Kidney (tissue), 14 donors: Measurements from ENCODE around the gene MLPH. TPM values are rescaled to one million over a fixed set of nuclear protein-coding genes. Genes with fewer than 3 reads are reported as not detected.

ENCODE experiments used
- DNase-seq, 5 donors: peaks; one replicate each; pipeline ENCODE4 v3.0.0-alpha.2; 2013 to 2020
- FAIRE-seq: peaks from 2 replicates; lab custom pipeline; 2012; peaks lifted over from hg19 to GRCh38; lab: Jason Lieb, UNC
- H3K27ac ChIP-seq, 2 donors: one replicate each; pipeline ENCODE4 v1.7.0; 2013; ENCODE audit warnings: low read depth in 2 of 2, low read length in 2 of 2, inconsistent platforms in 1 of 2
- H3K27me3 ChIP-seq: one replicate; pipeline ENCODE4 v1.7.1; 2013; ENCODE audit warnings: low read length, inconsistent platforms; ENCODE audit not compliant: control insufficient read depth, insufficient read depth
- H3K36me3 ChIP-seq, 3 donors: one replicate each; pipeline versions ENCODE4 v1.7.0 to v1.7.1; 2013; ENCODE audit warnings: low read length in 3 of 3, control low read depth in 1 of 3, inconsistent platforms in 1 of 3; ENCODE audit not compliant: insufficient read depth in 3 of 3, control insufficient read depth in 2 of 3
- H3K4me1 ChIP-seq, 3 donors: one replicate each; pipeline versions ENCODE4 v1.7.0 to v1.7.1; 2013; ENCODE audit warnings: low read length in 3 of 3, inconsistent platforms in 1 of 3, low read depth in 1 of 3; ENCODE audit not compliant: control insufficient read depth in 2 of 3, insufficient read depth in 2 of 3
- H3K4me3 ChIP-seq, 3 donors: one replicate each; pipeline versions ENCODE4 v1.7.0 to v1.8.1; 2013; ENCODE audit warnings: low read length in 3 of 3, control low read depth in 1 of 3, inconsistent platforms in 1 of 3
- H3K9ac ChIP-seq, 3 donors: one replicate each; pipeline versions ENCODE4 v1.7.0 to v1.7.1; 2013; ENCODE audit warnings: low read length in 3 of 3, control low read depth in 1 of 3, inconsistent platforms in 1 of 3
- H3K9me3 ChIP-seq, 3 donors: one replicate each; pipeline versions ENCODE4 v1.7.0 to v1.7.1; 2013; ENCODE audit warnings: low read length in 3 of 3, control low read depth in 1 of 3, inconsistent platforms in 1 of 3; ENCODE audit not compliant: control insufficient read depth in 2 of 3, insufficient read depth in 1 of 3
- intact Hi-C: fragments of 100-400 bp; cut with DNase I; formaldehyde crosslinking; loops from one replicate; pipeline ENCODE4 v1.11.1; 2022
- polyA plus RNA-seq: library from polyadenylated mRNA; stranded (reverse); fragments of 350-450 nt; fragmentation: Illumina TruSeq; extraction: RNeasy Lipid Tissue Mini Kit (QIAGEN cat#74804); gene quantifications from one replicate; pipeline ENCODE4 v1.2.3, GENCODE V29; 2014; ENCODE audit warnings: low read depth, low replicate concordance; ENCODE audit not compliant: insufficient read depth
- total RNA-seq: library from RNA; stranded (reverse); fragmentation: NEBNext Ultra II Directional; extraction: Animal tissue kit (Norgen Biotek cat#: 25700); gene quantifications from one replicate; pipeline ENCODE4 v1.2.1, GENCODE V29; 2021
- TF ChIP-seq, protein P1 (sequence below): IDR thresholded peaks from 3 replicates; pipeline ENCODE4 v1.5.1; 2012; ENCODE audit warnings: mild to moderate bottlenecking, moderate library complexity, borderline replicate concordance; ENCODE audit not compliant: insufficient read depth; ENCODE audit errors: extremely low read depth
- donor health status: control.
- donor health status: control.
- donor health status: control.
- donor health status: control.
- donor health status: control.
- donor health status: DM: yes; HTN: yes; CAD: no.
- donor health status: Normal renal cell carcinoma (clear cell type).

Gene MLPH
- total and polyA plus RNA-seq, 2 donors from 2014 or later: 4.6 to 9.6 TPM

GRCh38 chr2:237440819-237441281 is 46.2 kb upstream of the MLPH start:
- TF ChIP-seq, protein P1, sequence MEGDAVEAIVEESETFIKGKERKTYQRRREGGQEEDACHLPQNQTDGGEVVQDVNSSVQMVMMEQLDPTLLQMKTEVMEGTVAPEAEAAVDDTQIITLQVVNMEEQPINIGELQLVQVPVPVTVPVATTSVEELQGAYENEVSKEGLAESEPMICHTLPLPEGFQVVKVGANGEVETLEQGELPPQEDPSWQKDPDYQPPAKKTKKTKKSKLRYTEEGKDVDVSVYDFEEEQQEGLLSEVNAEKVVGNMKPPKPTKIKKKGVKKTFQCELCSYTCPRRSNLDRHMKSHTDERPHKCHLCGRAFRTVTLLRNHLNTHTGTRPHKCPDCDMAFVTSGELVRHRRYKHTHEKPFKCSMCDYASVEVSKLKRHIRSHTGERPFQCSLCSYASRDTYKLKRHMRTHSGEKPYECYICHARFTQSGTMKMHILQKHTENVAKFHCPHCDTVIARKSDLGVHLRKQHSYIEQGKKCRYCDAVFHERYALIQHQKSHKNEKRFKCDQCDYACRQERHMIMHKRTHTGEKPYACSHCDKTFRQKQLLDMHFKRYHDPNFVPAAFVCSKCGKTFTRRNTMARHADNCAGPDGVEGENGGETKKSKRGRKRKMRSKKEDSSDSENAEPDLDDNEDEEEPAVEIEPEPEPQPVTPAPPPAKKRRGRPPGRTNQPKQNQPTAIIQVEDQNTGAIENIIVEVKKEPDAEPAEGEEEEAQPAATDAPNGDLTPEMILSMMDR: no peak
- Histone ChIP-seq H3K4me3 (no peak overlapping the region), H3K4me1 (peaks cover 0 to 4% (median 0%) of the 10 kb centered on the region in 3 donors), H3K27ac (no peak overlapping the region), H3K27me3 (no peaks in the 10 kb centered on the region), H3K9me3 (no peaks in the 10 kb centered on the region), H3K9ac (no peak overlapping the region), H3K36me3 (no peaks in the 10 kb centered on the region)
- peak in 1 of 5 donors; percentile 39 for DNase-seq
- FAIRE-seq: no peak
- intact Hi-C loops: no loop called here

DNA sequence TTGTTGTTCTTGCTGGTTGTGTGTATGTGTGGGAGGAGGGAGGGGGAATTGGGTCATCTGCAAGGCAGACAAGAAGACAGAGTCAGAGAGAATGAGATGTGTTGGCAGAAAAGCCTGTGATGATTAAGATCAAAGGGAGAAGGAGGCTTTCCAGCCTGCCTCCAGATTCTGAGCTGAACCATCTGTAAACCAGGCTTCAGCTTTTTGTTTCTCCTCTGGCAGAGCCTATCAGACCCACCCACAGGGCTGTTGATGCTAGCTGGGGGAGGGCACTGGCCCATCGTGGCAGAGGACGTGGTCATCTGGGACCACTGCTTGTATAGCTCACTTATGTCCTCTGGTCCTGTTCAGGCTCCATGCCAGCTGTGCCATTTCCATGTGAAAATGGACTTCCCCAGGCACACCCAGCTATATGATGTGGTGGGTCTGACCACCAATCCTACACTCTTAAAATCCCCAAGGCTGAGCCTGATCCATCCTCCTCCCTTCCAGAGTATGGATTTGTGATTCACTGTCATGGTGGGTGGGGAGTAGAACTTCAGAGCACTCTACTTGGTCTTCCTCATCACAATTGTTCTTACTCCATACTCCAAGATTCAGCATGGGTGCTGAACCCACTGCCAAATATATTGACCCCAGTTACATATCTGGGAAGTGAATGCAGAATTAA is 45.3 kb upstream of the MLPH start:
- no peak overlapping the region for H3K9ac ChIP-seq
- no peak overlapping the region for H3K27ac ChIP-seq

DNA sequence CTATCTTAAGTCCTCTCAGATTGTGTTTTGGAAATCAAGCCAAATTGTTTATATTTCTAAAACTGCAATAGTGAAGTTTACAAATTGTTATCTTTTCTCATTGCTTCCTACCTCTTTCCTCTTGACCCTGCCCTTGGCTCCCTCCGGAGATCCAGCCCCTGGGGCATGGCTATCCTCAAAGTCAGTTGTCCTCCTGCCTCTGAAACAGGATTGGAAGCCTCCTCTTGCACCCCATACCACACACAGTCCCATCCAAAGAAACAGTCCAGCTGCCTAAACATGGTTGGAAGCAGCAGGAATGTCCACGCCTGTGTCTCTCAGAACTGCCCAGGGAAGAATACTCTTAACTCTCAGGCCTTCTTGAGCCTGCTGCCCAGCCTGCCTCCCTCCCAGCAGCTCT is 43.0 kb upstream of the MLPH start:
- peaks cover 0 to 4% (median 2%) of the 10 kb centered on the region in 3 donors for H3K4me1 ChIP-seq
- FAIRE-seq: no peak
- DNase-seq: peak in 1 of 5 donors; percentile 56
- H3K4me3 ChIP-seq: no peak overlapping the region
- H3K27me3 ChIP-seq: no peaks in the 10 kb centered on the region
- H3K9ac ChIP-seq: no peak overlapping the region
- H3K36me3 ChIP-seq: no peaks in the 10 kb centered on the region
- no peaks in the 10 kb centered on the region for H3K9me3 ChIP-seq
- H3K27ac ChIP-seq: no peak overlapping the region
- intact Hi-C loops: no loop called here
- TF ChIP-seq, protein P1: no peak

More for the DNA sequence above, 45.3 kb upstream of the MLPH start:
- Histone ChIP-seq H3K4me1 (peaks cover 0 to 4% (median 0%) of the 10 kb centered on the region in 3 donors), H3K27me3 (no peaks in the 10 kb centered on the region), H3K4me3 (no peak overlapping the region), H3K36me3 (no peaks in the 10 kb centered on the region), H3K9me3 (no peaks in the 10 kb centered on the region)
- intact Hi-C loops: no loop called here
- TF ChIP-seq, protein P1: no peak
- DNase-seq (peak in 3 of 5 donors; percentile 64 to 86 (median 80)), FAIRE-seq (no peak)
